Measurements from ENCODE around the gene DGAT2.

The DGAT2 gene

GRCh38 chr11:75831915-75832502 lies 63.4 kb downstream of the DGAT2 start:
- no peak for DNase-seq

- no peak for DNase-seq
These were observed 66.2 kb downstream of the DGAT2 start for GRCh38 chr11:75834728-75835127.

GRCh38 chr11:75836417-75836816 lies 67.8 kb downstream of the DGAT2 start:
- DNase-seq, result no peak

GRCh38 chr11:75839851-75840250 lies 71.3 kb downstream of the DGAT2 start:
- no peak for DNase-seq

DNA sequence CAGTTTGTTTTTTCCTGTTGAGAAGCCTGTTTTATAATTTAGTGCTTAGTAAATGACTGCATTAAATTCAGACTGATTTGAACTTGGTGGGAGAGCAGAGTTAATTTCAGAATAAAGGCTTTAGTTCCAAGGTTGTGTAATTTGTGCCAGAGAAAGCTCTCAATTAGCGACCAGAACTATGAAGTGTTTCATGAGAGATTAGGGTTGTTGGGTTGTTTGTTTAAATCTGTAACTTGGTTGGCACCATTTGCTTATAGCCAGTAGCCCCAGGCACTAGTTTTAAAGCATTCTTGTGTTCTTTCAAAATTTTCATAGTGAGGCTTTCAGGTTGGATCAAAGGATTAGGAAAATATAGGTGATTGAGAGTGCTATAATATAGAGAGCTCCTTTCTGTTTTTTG lies 71.9 kb downstream of the DGAT2 start:
- no peak for DNase-seq

GRCh38 chr11:75841739-75842138 lies 73.2 kb downstream of the DGAT2 start:
- no peak for DNase-seq

DNA sequence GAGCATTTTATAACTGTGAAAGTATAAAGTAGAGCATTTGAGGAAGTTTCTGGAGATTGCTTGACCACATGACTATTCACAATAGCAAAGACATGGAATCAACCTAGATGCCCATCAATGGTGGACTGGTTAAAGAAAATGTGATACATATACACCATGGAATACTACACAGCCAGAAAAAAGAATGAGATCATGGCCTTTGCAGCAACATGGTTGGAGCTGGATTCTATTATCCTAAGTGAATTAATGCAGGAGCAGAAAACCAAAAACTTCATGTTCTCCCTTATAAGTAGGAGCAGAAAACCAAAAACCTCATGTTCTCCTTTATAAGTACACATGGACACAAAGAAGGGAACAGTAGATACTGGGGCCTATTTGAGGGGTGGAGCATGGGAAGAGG lies 76.7 kb downstream of the DGAT2 start:
- DNase-seq, result no peak

GRCh38 chr11:75849894-75850293 lies 81.3 kb downstream of the DGAT2 start:
- DNase-seq, result no peak

GRCh38 chr11:75850787-75851186 lies 82.2 kb downstream of the DGAT2 start:
- DNase-seq, result no peak
